Right renal cortex interstitium (tissue), 3 donors: ENCODE measurements around the gene KRTAP10-2. TPM values are rescaled to one million over a fixed set of nuclear protein-coding genes. Genes with fewer than 3 reads are reported as not detected.
"Not testable (repeated sequence)": the region's sequence is repeated elsewhere in the genome, so short reads cannot be mapped to it uniquely, and the experiment has no call there.

Source experiments
- DNase-seq, 3 donors: peaks; one replicate each; pipeline ENCODE4 v3.0.0-alpha.2; 2013; ENCODE audit warnings: low read depth in 3 of 3, low spot score in 2 of 3
- polyA plus RNA-seq, 3 donors: library from polyadenylated mRNA; unstranded; fragments of 120-200 nt; gene quantifications; one replicate each; pipeline ENCODE4 v1.2.1, GENCODE V29; 2013; ENCODE audit not compliant: insufficient read length in 3 of 3

The KRTAP10-2 gene
- polyA plus RNA-seq, 3 donors = not detected

GRCh38 chr21:44503006-44503889 is 48.1 kb downstream of the KRTAP10-2 start:
- DNase-seq = not testable (repeated sequence)

GRCh38 chr21:44502171-44502958 is 48.9 kb downstream of the KRTAP10-2 start:
- no peak for DNase-seq

Other genes with a start within 250 kb of the KRTAP10-2 start
- gene CFAP410, start 212.1 kb downstream of the KRTAP10-2 start, polyA plus RNA-seq = 10 to 100 TPM; 14.8 to 18.7 (median 15.4) TPM
- gene TRPM2, start 197.9 kb downstream of the KRTAP10-2 start, polyA plus RNA-seq = 1 to 10 TPM in 1 of 3 donors, under 1 TPM in 2; 0.75 to 1.1 (median 0.82) TPM
- 1 to 10 TPM; 3.8 to 4.5 (median 4.2) TPM for gene LRRC3, start 96.0 kb downstream of the KRTAP10-2 start, polyA plus RNA-seq
- gene KRTAP10-1, start 11.3 kb downstream of the KRTAP10-2 start, polyA plus RNA-seq = not detected
- gene KRTAP10-3, start 7.3 kb upstream of the KRTAP10-2 start, polyA plus RNA-seq = not detected
- not detected for gene KRTAP10-4, start 22.2 kb upstream of the KRTAP10-2 start, polyA plus RNA-seq
- not detected for gene KRTAP10-5, start 29.1 kb upstream of the KRTAP10-2 start, polyA plus RNA-seq
- not detected for gene KRTAP10-6, start 41.0 kb upstream of the KRTAP10-2 start, polyA plus RNA-seq
- gene KRTAP10-7, start 49.1 kb upstream of the KRTAP10-2 start, polyA plus RNA-seq = under 1 TPM in 1 of 3 donors, not detected in 2; 0.08 TPM
- gene KRTAP10-8, start 60.6 kb upstream of the KRTAP10-2 start, polyA plus RNA-seq = not detected
- gene KRTAP10-9, start 75.6 kb upstream of the KRTAP10-2 start, polyA plus RNA-seq = not detected
- gene KRTAP10-10, start 85.9 kb upstream of the KRTAP10-2 start, polyA plus RNA-seq = not detected
- not detected for gene KRTAP10-11, start 94.9 kb upstream of the KRTAP10-2 start, polyA plus RNA-seq
- gene KRTAP12-4, start 103.2 kb upstream of the KRTAP10-2 start, polyA plus RNA-seq = not detected
- gene KRTAP12-3, start 106.4 kb upstream of the KRTAP10-2 start, polyA plus RNA-seq = not detected
- gene KRTAP12-2, start 115.4 kb upstream of the KRTAP10-2 start, polyA plus RNA-seq = not detected
- not detected for gene KRTAP12-1, start 130.7 kb upstream of the KRTAP10-2 start, polyA plus RNA-seq
- not detected for gene KRTAP10-12, start 145.7 kb upstream of the KRTAP10-2 start, polyA plus RNA-seq
- under 1 TPM; 0.53 to 0.67 (median 0.62) TPM for gene TSPEAR, start 160.1 kb upstream of the KRTAP10-2 start, polyA plus RNA-seq